GM12878 (cell line): ENCODE results near the gene CNTN4. TPM values are rescaled to one million over a fixed set of nuclear protein-coding genes. Genes with fewer than 3 reads are reported as not detected.
A peak's percentile ranks its signal among the peaks of the same experiment; 100 is the strongest.
"Not testable (repeated sequence)": the region's sequence is repeated elsewhere in the genome, so short reads cannot be mapped to it uniquely, and the experiment has no call there.

ENCODE experiments used
- ATAC-seq: fragments of 200-7000 bp; cut with Tn5 transposase; 3 replicates; pipeline ENCODE4 v1.9.1; 2020; ENCODE audit warnings: mild to moderate bottlenecking, moderate library complexity
- BruUV-seq: library from RNA; stranded (reverse); fragments of 400-500 nt; replicated peaks from 2 replicates; lab custom pipeline; 2021; lab: Mats Ljungman, UMichigan
- CTCF ChIA-PET: fragments of 300-600 bp; sonication (Branson Sonifier 250); formaldehyde crosslinking; extraction: SDS; loops from one replicate; lab custom pipeline; 2021; ENCODE audit warnings: inconsistent platforms; lab: Yijun Ruan, JAX
- POLR2A ChIA-PET: fragments of 350-600 bp; formaldehyde crosslinking; extraction: SDS; loops from one replicate; lab custom pipeline; 2021; ENCODE audit warnings: inconsistent platforms; lab: Charles Lee
- RAD21 ChIA-PET: fragments of 300-600 bp; sonication (Branson Sonifier 250); formaldehyde crosslinking; loops from one replicate; lab custom pipeline; 2023; ENCODE audit warnings: antibody characterized with exemption; ENCODE audit not compliant: unreplicated experiment; lab: Charles Lee
- SMC1A ChIA-PET: fragments of 300-600 bp; sonication (Branson Sonifier 250); formaldehyde crosslinking; loops from one replicate; lab custom pipeline; 2023; ENCODE audit not compliant: unreplicated experiment, uncharacterized antibody; lab: Charles Lee
- DNase-seq: peaks from one replicate; pipeline ENCODE4 v3.0.0-alpha.2; 2011; ENCODE audit warnings: low read depth, low spot score
- FAIRE-seq: peaks from 3 replicates; lab custom pipeline; 2011; peaks lifted over from hg19 to GRCh38; lab: Jason Lieb, UNC
- H2AFZ ChIP-seq: 2 replicates; pipeline ENCODE4 v1.6.0; 2011; ENCODE audit warnings: low read depth, low read length, control low read depth; ENCODE audit not compliant: control insufficient read depth
- H3K27ac ChIP-seq: 2 replicates; pipeline ENCODE4 v1.5.1; 2011; ENCODE audit warnings: control low read depth; ENCODE audit not compliant: control insufficient read depth, insufficient read depth
- H3K27me3 ChIP-seq, 2 experiments: replicated peaks in 1 of 2; 2 replicates each; pipeline versions ENCODE4 v1.6.0 to v1.6.1; 2011; ENCODE audit warnings: low read length in 1 of 2; ENCODE audit not compliant: control insufficient read depth in 2 of 2, insufficient read depth in 2 of 2
- H3K36me3 ChIP-seq, 2 experiments: 2 replicates each; pipeline ENCODE4 v1.5.1; 2011; ENCODE audit warnings: low read length in 1 of 2; ENCODE audit not compliant: control insufficient read depth in 2 of 2, insufficient read depth in 2 of 2
- H3K4me1 ChIP-seq: 2 replicates; pipeline ENCODE4 v1.6.1; 2011; ENCODE audit warnings: mild to moderate bottlenecking, low read length, moderate library complexity, mixed read lengths; ENCODE audit not compliant: control insufficient read depth, insufficient read depth
- H3K4me2 ChIP-seq: 2 replicates; pipeline ENCODE4 v1.6.0; 2011; ENCODE audit warnings: control low read depth; ENCODE audit not compliant: control insufficient read depth, insufficient read depth
- H3K4me3 ChIP-seq: fragments of 200-600 bp; sonication (generic); 2 replicates; pipeline ENCODE4 v1.5.1; 2016
- H3K79me2 ChIP-seq: 2 replicates; pipeline ENCODE4 v1.6.0; 2011; ENCODE audit warnings: low read length; ENCODE audit not compliant: control insufficient read depth, insufficient read depth
- H3K9ac ChIP-seq: 2 replicates; pipeline ENCODE4 v1.8.0; 2011; ENCODE audit warnings: low read length, control low read depth, mixed read lengths; ENCODE audit not compliant: control insufficient read depth, insufficient read depth
- H3K9me3 ChIP-seq: replicated peaks from 3 replicates; pipeline ENCODE4 v1.5.1; 2011; ENCODE audit warnings: mild to moderate bottlenecking, low read length; ENCODE audit not compliant: control insufficient read depth, insufficient read depth
- H4K20me1 ChIP-seq: 2 replicates; pipeline ENCODE4 v1.6.0; 2011; ENCODE audit not compliant: control insufficient read depth, insufficient read depth
- CBX5 ChIP-seq: sonication (generic); IDR thresholded peaks from 2 replicates; pipeline ENCODE4 v1.6.1; 2016; ENCODE audit warnings: low read depth, moderate library complexity, mild to moderate bottlenecking, inconsistent platforms
- EED ChIP-seq: sonication (generic); IDR thresholded peaks from 2 replicates; pipeline ENCODE4 v1.6.1; 2016; ENCODE audit warnings: antibody characterized with exemption, low read depth
- IKZF1 ChIP-seq: fragments of 450-650 bp; conservative IDR thresholded peaks from 2 replicates; pipeline ENCODE4 v1.6.1; 2017; ENCODE audit warnings: antibody characterized with exemption, mild to moderate bottlenecking
- IKZF2 ChIP-seq, 2 experiments: fragments of 450-650 bp; IDR thresholded peaks; 2 replicates each; pipeline ENCODE4 v1.6.1; 2017; ENCODE audit warnings: mild to moderate bottlenecking in 2 of 2, moderate library complexity in 2 of 2
- MLLT1 ChIP-seq: fragments of 450-650 bp; IDR thresholded peaks from 2 replicates; pipeline ENCODE4 v1.6.1; 2016; ENCODE audit warnings: mild to moderate bottlenecking
- NBN ChIP-seq: fragments of 450-650 bp; IDR thresholded peaks from 2 replicates; pipeline ENCODE4 v1.6.1; 2016
- NR2C1 ChIP-seq: fragments of 450-650 bp; IDR thresholded peaks from 2 replicates; pipeline ENCODE4 v1.6.1; 2017; ENCODE audit warnings: antibody characterized with exemption, mild to moderate bottlenecking, moderate library complexity
- NR2F1 ChIP-seq: fragments of 450-650 bp; conservative IDR thresholded peaks from 2 replicates; pipeline ENCODE4 v1.6.1; 2017; ENCODE audit warnings: mild to moderate bottlenecking
- PKNOX1 ChIP-seq: fragments of 450-650 bp; IDR thresholded peaks from 2 replicates; pipeline ENCODE4 v1.6.1; 2016; ENCODE audit warnings: mild to moderate bottlenecking
- PML ChIP-seq: IDR thresholded peaks from 2 replicates; pipeline ENCODE4 v1.6.1; 2012; ENCODE audit warnings: low read length, inconsistent platforms
- SMARCA5 ChIP-seq: fragments of 450-650 bp; IDR thresholded peaks from 2 replicates; pipeline ENCODE4 v1.6.1; 2017; ENCODE audit warnings: mild to moderate bottlenecking
- WGBS: methylation state at CpG from one replicate; pipeline ENCODE4 v1.1.6; 2016; ENCODE audit warnings: low lambda C conversion rate; ENCODE audit not compliant: insufficient replicate concordance, insufficient coverage; ENCODE audit errors: missing lambda C conversion rate; 5-methylcytosine and 5-hydroxymethylcytosine counted together
- in situ Hi-C: fragments of 300-500 bp; cut with MboI; formaldehyde crosslinking; loops from 9 replicates; pipeline ENCODE4 v1.14.3; 2018; ENCODE audit warnings: mixed read lengths
- intact Hi-C: fragments of 100-400 bp; cut with micrococcal nuclease; formaldehyde crosslinking; loops from one replicate; pipeline ENCODE4 v1.14.2; 2022; ENCODE audit not compliant: unreplicated experiment
- polyA plus RNA-seq, 11 experiments: library from polyadenylated mRNA; depleted of rRNA in 4 of 11; unstranded in 6 of 11; stranded (reverse) in 5 of 11; fragments of >200 nt; fragmentation: Nextera tagmentation in 4 of 11; fragmentation: Illumina TruSeq in 1 of 11; extraction: Ambion mirVana in 4 of 11; extraction: Trizol in 1 of 11; gene quantifications; 1 replicate in 1 of 11; 2 replicates in 10 of 11; pipeline versions ENCODE4 v1.2.1 to v1.2.3, GENCODE V29; 2011 to 2016; ENCODE audit warnings: inconsistent platforms in 2 of 11, missing spikeins in 2 of 11, low read depth in 1 of 11
- total RNA-seq, 4 experiments: library from RNA; depleted of rRNA in 3 of 4; stranded (reverse); fragments of >200 nt in 3 of 4; fragmentation: Illumina TruSeq in 1 of 4; extraction: Trizol in 1 of 4; gene quantifications; 2 replicates each; pipeline versions ENCODE4 v1.2.1 to v1.2.3, GENCODE V29; 2013 to 2021

The CNTN4 gene
- total and polyA plus RNA-seq, 10 of the 15 experiments (the other 5 are each of a cell fraction or from before 2014, with no cell fraction given), result 0.05 to 0.43 (median 0.15) TPM; not detected in 1

GRCh38 chr3:2534767-2535166 lies 436.1 kb downstream of the CNTN4 start:
- H4K20me1 ChIP-seq, H2AFZ ChIP-seq, H3K9ac ChIP-seq, H3K4me1 ChIP-seq, BruUV-seq, H3K4me3 ChIP-seq, H3K79me2 ChIP-seq: not testable (repeated sequence)
- peaks cover 13% of the 10 kb centered on the region for H3K9me3 ChIP-seq
- FAIRE-seq (peak; percentile 97), DNase-seq (peak; percentile 66)
- ChIA-PET CTCF (interaction anchor here (1.1 to 1.2 kb wide), 2 partner anchors 8 to 10 kb away, joined by 3 to 4 read pairs; no protein-coding TSS in a partner anchor), POLR2A (interaction anchor here (1.0 to 1.1 kb wide), 2 partner anchors 9 to 24 kb away, joined by 3 read pairs; no protein-coding TSS in a partner anchor)
- peak overlapping the region; percentile 80 for H3K27ac ChIP-seq
- WGBS, result 2% methylated on average over 5 of the region's 6 CpGs
- peak overlapping the region; percentile 51; the same call in 1 of the 2 replicates for H3K4me2 ChIP-seq
- 0 out of 2 replicates have a peak, but pooled peaks have one; percentile 8 for TF ChIP-seq PKNOX1
- TF ChIP-seq NR2F1, result peak; percentile 72
- 0 out of 2 replicates have a peak, but pooled peaks have one; percentile 29 for TF ChIP-seq IKZF1
- peak; percentile 17; the same call in 1 of the 2 replicates for TF ChIP-seq CBX5
- TF ChIP-seq NR2C1, result 0 out of 2 replicates have a peak, but pooled peaks have one; percentile 40
- peak; percentile 31; the same call in 1 of the 2 replicates for TF ChIP-seq PML
- peak in 1 of 2 experiments; percentile 50; a peak in 1 of 4 replicates for TF ChIP-seq IKZF2 (IDR thresholded peaks at IDR 0.05)
- TF ChIP-seq NBN, result 0 out of 2 replicates have a peak, but pooled peaks have one; percentile 26
- 0 out of 2 replicates have a peak, but pooled peaks have one; percentile 38 for TF ChIP-seq MLLT1
- TF ChIP-seq EED, result peak; percentile 35; the same call in 1 of the 2 replicates
- TF ChIP-seq SMARCA5, result peak; percentile 75
- TF ChIP-seq, all 136 proteins: peak for 11; not testable (repeated sequence) for 125
- in situ Hi-C loops, H3K27me3 ChIP-seq, H3K36me3 ChIP-seq: not testable (repeated sequence)
- intact Hi-C loops, result loop anchor here (1.0 to 10.0 kb wide), 2 partner anchors 7 to 640 kb away; partner anchors contain the start of gene CRBN
- SMC1A ChIA-PET, result interaction anchor here (0.9 to 1.5 kb wide), 5 partner anchors 9 to 181 kb away, joined by 3 to 5 read pairs (median 3); no protein-coding TSS in a partner anchor
- RAD21 ChIA-PET, result interaction anchor here (1.1 kb wide), 1 partner anchor 14 kb away, joined by 4 read pairs; no protein-coding TSS in a partner anchor
- peak; percentile 88 for ATAC-seq
